Measurements from ENCODE around the gene LAP3. TPM values are rescaled to one million over a fixed set of nuclear protein-coding genes. Genes with fewer than 3 reads are reported as not detected.

LAP3 gene
- total and polyA plus RNA-seq, 4 donors, result 57.5 to 178 (median 110) TPM

DNA sequence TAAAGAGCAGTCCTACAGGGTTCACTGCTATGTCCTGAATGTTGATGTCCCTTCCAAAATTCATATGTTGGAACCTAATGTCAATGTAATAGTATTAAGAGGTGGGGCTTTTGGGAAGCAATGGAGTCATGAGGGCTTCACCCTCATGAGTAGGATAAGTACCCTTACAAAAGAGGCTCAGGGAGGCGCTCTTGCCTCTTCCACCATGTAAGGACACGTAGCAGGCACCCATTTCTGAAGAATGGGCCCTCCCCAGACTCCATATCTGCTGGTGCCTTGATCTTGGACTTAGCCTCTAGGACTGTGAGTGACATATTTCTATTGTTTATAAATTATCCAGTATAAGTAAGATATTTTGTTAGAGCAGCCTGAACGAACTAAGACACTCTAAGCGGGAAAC is 53.2 kb downstream of the LAP3 start (continued):
- no peak for TF ChIP-seq HNF4G (IDR thresholded peaks at IDR 0.05)
- TF ChIP-seq GABPA (IDR thresholded peaks at IDR 0.05 in 1 of 2, conservative IDR thresholded peaks at IDR 0.05 in 1 of 2), result no peak
- TF ChIP-seq NR2F2 (IDR thresholded peaks at IDR 0.05), result no peak
- no peak for TF ChIP-seq FOXA1 (IDR thresholded peaks at IDR 0.05)
- TF ChIP-seq ZBTB33 (IDR thresholded peaks at IDR 0.05), result no peak
- TF ChIP-seq EGR1 (IDR thresholded peaks at IDR 0.05; ENCODE audit: low read depth in 2 of 2), result no peak
- no peak for TF ChIP-seq HNF4A (conservative IDR thresholded peaks at IDR 0.05)
- no peak for TF ChIP-seq JUND (IDR thresholded peaks at IDR 0.05)
- TF ChIP-seq TAF1 (conservative IDR thresholded peaks at IDR 0.05), result no peak

- Histone ChIP-seq H3K9ac (ENCODE audit: low read depth in 1 of 2, low read length in 2 of 2) (no peak overlapping the region), H3K9me3 (ENCODE audit: control insufficient read depth in 4 of 4, low read length in 3 of 4) (no peaks in the 10 kb centered on the region), H3K36me3 (ENCODE audit: control insufficient read depth in 4 of 4, insufficient read depth in 3 of 4, low read depth in 1 of 4, low read length in 3 of 4) (peaks cover 7 to 43% (median 30%) of the 10 kb centered on the region in 4 donors), H3K27ac (ENCODE audit: low read depth in 1 of 2, low read length in 2 of 2) (no peak overlapping the region), H3K4me1 (ENCODE audit: control insufficient read depth in 4 of 4, insufficient read depth in 4 of 4, low read length in 3 of 4) (no peaks in the 10 kb centered on the region), H3K4me3 (ENCODE audit: low read depth in 1 of 3, low read length in 3 of 3) (no peak overlapping the region), H3K27me3 (ENCODE audit: control insufficient read depth in 4 of 4, insufficient read depth in 4 of 4, low read length in 3 of 4) (no peaks in the 10 kb centered on the region)
- 97% methylated on average over 9 of the region's 9 CpGs for WGBS
- DNase-seq (ENCODE audit: low spot score), result no peak
- TF ChIP-seq EGR1 (IDR thresholded peaks at IDR 0.05; ENCODE audit: low read depth in 2 of 2), result no peak
- TF ChIP-seq RXRA (IDR thresholded peaks at IDR 0.05), result no peak
- TF ChIP-seq GABPA (IDR thresholded peaks at IDR 0.05 in 1 of 2, conservative IDR thresholded peaks at IDR 0.05 in 1 of 2), result no peak
- TF ChIP-seq NR2F2 (IDR thresholded peaks at IDR 0.05), result no peak
- no peak for TF ChIP-seq SP1 (IDR thresholded peaks at IDR 0.05)
- TF ChIP-seq ZBTB33 (IDR thresholded peaks at IDR 0.05), result no peak
- no peak for TF ChIP-seq FOXA1 (IDR thresholded peaks at IDR 0.05)
- no peak for TF ChIP-seq JUND (IDR thresholded peaks at IDR 0.05)
- TF ChIP-seq RAD21 (IDR thresholded peaks at IDR 0.05), result no peak
- TF ChIP-seq, protein P1, sequence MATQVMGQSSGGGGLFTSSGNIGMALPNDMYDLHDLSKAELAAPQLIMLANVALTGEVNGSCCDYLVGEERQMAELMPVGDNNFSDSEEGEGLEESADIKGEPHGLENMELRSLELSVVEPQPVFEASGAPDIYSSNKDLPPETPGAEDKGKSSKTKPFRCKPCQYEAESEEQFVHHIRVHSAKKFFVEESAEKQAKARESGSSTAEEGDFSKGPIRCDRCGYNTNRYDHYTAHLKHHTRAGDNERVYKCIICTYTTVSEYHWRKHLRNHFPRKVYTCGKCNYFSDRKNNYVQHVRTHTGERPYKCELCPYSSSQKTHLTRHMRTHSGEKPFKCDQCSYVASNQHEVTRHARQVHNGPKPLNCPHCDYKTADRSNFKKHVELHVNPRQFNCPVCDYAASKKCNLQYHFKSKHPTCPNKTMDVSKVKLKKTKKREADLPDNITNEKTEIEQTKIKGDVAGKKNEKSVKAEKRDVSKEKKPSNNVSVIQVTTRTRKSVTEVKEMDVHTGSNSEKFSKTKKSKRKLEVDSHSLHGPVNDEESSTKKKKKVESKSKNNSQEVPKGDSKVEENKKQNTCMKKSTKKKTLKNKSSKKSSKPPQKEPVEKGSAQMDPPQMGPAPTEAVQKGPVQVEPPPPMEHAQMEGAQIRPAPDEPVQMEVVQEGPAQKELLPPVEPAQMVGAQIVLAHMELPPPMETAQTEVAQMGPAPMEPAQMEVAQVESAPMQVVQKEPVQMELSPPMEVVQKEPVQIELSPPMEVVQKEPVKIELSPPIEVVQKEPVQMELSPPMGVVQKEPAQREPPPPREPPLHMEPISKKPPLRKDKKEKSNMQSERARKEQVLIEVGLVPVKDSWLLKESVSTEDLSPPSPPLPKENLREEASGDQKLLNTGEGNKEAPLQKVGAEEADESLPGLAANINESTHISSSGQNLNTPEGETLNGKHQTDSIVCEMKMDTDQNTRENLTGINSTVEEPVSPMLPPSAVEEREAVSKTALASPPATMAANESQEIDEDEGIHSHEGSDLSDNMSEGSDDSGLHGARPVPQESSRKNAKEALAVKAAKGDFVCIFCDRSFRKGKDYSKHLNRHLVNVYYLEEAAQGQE (IDR thresholded peaks at IDR 0.05), result no peak
- TF ChIP-seq HNF4A (conservative IDR thresholded peaks at IDR 0.05), result no peak
- TF ChIP-seq, protein P2, sequence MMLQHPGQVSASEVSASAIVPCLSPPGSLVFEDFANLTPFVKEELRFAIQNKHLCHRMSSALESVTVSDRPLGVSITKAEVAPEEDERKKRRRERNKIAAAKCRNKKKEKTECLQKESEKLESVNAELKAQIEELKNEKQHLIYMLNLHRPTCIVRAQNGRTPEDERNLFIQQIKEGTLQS (IDR thresholded peaks at IDR 0.05), result no peak
- TF ChIP-seq, protein P3, sequence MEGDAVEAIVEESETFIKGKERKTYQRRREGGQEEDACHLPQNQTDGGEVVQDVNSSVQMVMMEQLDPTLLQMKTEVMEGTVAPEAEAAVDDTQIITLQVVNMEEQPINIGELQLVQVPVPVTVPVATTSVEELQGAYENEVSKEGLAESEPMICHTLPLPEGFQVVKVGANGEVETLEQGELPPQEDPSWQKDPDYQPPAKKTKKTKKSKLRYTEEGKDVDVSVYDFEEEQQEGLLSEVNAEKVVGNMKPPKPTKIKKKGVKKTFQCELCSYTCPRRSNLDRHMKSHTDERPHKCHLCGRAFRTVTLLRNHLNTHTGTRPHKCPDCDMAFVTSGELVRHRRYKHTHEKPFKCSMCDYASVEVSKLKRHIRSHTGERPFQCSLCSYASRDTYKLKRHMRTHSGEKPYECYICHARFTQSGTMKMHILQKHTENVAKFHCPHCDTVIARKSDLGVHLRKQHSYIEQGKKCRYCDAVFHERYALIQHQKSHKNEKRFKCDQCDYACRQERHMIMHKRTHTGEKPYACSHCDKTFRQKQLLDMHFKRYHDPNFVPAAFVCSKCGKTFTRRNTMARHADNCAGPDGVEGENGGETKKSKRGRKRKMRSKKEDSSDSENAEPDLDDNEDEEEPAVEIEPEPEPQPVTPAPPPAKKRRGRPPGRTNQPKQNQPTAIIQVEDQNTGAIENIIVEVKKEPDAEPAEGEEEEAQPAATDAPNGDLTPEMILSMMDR (IDR thresholded peaks at IDR 0.05; ENCODE audit: low read depth, low read length, missing input control), result no peak
Observed at GRCh38 chr4:17633600-17633999, 56.6 kb downstream of the LAP3 start.
